VCaP (cell line): ENCODE data around the gene TMIE.

ENCODE experiments used
- H3K27ac ChIP-seq: fragments of 450-650 bp; 2 replicates; pipeline ENCODE4 v1.5.1; 2017
- TF ChIP-seq, protein P1 (sequence below): fragments of 450-650 bp; conservative IDR thresholded peaks from 2 replicates; pipeline ENCODE4 v1.5.1; 2017; ENCODE audit warnings: mild to moderate bottlenecking, moderate library complexity

Gene TMIE

DNA sequence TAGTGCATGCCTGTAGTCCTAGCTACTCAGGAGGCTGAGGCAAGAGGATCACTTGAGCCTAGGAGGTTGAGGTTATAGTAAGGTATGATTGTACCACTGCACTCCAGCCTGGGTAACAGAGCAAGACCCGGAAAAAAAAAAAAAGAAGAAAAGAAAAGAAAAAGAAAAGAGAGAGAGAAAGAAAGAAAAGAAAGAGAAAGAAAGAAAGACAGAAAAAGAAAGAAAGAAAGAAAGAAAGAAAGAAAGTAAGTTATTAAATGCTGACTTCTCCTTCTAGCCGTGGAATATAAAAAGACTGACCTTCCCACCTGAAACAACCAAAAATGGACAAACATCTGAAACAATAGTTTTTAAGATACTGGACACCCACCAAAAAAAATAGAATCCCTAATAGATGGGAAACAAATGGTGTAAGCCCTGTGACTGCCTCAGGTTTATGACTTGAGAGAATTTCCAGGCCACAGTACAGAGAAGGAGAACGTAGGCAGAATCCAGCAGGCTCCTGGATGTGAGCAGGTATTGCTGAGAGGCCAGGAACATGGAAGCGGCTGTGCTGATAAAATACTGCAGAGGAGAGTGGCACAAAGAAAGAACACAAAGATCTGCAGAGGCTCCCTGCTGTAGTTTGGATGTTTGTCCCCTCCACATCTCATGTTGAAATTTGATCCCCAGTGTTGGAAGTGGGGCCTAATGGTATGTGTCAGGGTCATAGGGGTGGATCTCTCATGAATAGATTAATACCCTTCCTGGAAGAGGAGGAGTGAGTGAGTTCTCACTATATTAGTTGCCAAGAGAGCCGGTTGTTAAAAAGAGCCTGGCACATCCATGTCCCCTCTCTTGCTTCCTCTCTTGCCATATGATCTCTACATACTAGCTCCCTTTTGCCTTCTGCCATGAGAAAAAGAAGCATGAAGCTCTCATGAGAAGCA lies 58.3 kb downstream of the TMIE start:
- H3K27ac ChIP-seq: no peak overlapping the region
- TF ChIP-seq, protein P1, sequence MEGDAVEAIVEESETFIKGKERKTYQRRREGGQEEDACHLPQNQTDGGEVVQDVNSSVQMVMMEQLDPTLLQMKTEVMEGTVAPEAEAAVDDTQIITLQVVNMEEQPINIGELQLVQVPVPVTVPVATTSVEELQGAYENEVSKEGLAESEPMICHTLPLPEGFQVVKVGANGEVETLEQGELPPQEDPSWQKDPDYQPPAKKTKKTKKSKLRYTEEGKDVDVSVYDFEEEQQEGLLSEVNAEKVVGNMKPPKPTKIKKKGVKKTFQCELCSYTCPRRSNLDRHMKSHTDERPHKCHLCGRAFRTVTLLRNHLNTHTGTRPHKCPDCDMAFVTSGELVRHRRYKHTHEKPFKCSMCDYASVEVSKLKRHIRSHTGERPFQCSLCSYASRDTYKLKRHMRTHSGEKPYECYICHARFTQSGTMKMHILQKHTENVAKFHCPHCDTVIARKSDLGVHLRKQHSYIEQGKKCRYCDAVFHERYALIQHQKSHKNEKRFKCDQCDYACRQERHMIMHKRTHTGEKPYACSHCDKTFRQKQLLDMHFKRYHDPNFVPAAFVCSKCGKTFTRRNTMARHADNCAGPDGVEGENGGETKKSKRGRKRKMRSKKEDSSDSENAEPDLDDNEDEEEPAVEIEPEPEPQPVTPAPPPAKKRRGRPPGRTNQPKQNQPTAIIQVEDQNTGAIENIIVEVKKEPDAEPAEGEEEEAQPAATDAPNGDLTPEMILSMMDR: no peak
